ENCODE results near the gene REEP3. TPM values are rescaled to one million over a fixed set of nuclear protein-coding genes. Genes with fewer than 3 reads are reported as not detected.

The REEP3 gene
- total RNA-seq, 1 donor from 2014 or later = 20.5 TPM

GRCh38 chr10:63505562-63505961 lies 15.6 kb upstream of the REEP3 start:
- intact Hi-C loops (cut with micrococcal nuclease) = no loop called here

GRCh38 chr10:63506554-63506953 lies 14.6 kb upstream of the REEP3 start:
- intact Hi-C loops (cut with micrococcal nuclease) = no loop called here

GRCh38 chr10:63515002-63515763 lies 6.0 kb upstream of the REEP3 start:
- intact Hi-C loops (cut with micrococcal nuclease) = no loop called here

- intact Hi-C loops (cut with micrococcal nuclease) = no loop called here
Measured at GRCh38 chr10:63516207-63516606, 5.0 kb upstream of the REEP3 start.

GRCh38 chr10:63518690-63519288 lies 2.4 kb upstream of the REEP3 start:
- intact Hi-C loops (cut with micrococcal nuclease) = no loop called here

GRCh38 chr10:63521416-63522276 lies 445 bp downstream of the REEP3 start:
- intact Hi-C loops (cut with micrococcal nuclease) = loop anchor here (1.0 to 5.0 kb wide), 11 partner anchors 51 to 993 kb away; partner anchors contain the start of genes ADO, EGR2, JMJD1C and NRBF2

- intact Hi-C loops (cut with micrococcal nuclease) = loop anchor here (1.0 to 5.0 kb wide), 9 partner anchors 50 to 993 kb away; partner anchors contain the start of genes ADO, EGR2 and JMJD1C
Measured at GRCh38 chr10:63522277-63522687, 1.1 kb downstream of the REEP3 start.

- intact Hi-C loops (cut with micrococcal nuclease) = loop anchor here (1.0 to 5.0 kb wide), 9 partner anchors 49 to 994 kb away; partner anchors contain the start of genes ADO, EGR2 and JMJD1C
Measured at GRCh38 chr10:63522995-63523394, 1.8 kb downstream of the REEP3 start.

GRCh38 chr10:63525021-63525420 lies 3.8 kb downstream of the REEP3 start:
- intact Hi-C loops (cut with micrococcal nuclease) = no loop called here

GRCh38 chr10:63527401-63527800 lies 6.2 kb downstream of the REEP3 start:
- intact Hi-C loops (cut with micrococcal nuclease) = no loop called here

GRCh38 chr10:63528084-63528744 lies 7.0 kb downstream of the REEP3 start:
- intact Hi-C loops (cut with micrococcal nuclease) = no loop called here

GRCh38 chr10:63530409-63530808 lies 9.2 kb downstream of the REEP3 start:
- intact Hi-C loops (cut with micrococcal nuclease) = no loop called here

- intact Hi-C loops (cut with micrococcal nuclease) = loop anchor here (2.0 kb wide), 1 partner anchor 14 kb away; no protein-coding TSS in a partner anchor
Measured at GRCh38 chr10:63534723-63535122, 13.5 kb downstream of the REEP3 start.

GRCh38 chr10:63536698-63537097 lies 15.5 kb downstream of the REEP3 start:
- intact Hi-C loops (cut with micrococcal nuclease) = no loop called here

GRCh38 chr10:63537536-63537935 lies 16.3 kb downstream of the REEP3 start:
- intact Hi-C loops (cut with micrococcal nuclease) = no loop called here

GRCh38 chr10:63539377-63539776 lies 18.2 kb downstream of the REEP3 start:
- intact Hi-C loops (cut with micrococcal nuclease) = no loop called here

- intact Hi-C loops (cut with micrococcal nuclease) = no loop called here
Measured at GRCh38 chr10:63539994-63540393, 18.8 kb downstream of the REEP3 start.

GRCh38 chr10:63542835-63543575 lies 21.8 kb downstream of the REEP3 start:
- intact Hi-C loops (cut with micrococcal nuclease) = no loop called here

GRCh38 chr10:63543576-63543962 lies 22.4 kb downstream of the REEP3 start:
- intact Hi-C loops (cut with micrococcal nuclease) = no loop called here

- intact Hi-C loops (cut with micrococcal nuclease) = no loop called here
Measured at GRCh38 chr10:63544418-63544817, 23.2 kb downstream of the REEP3 start.
